Endodermal cell (in vitro differentiated cells): ENCODE data around the gene NAT8L. TPM values are rescaled to one million over a fixed set of nuclear protein-coding genes. Genes with fewer than 3 reads are reported as not detected.
A peak's percentile ranks its signal among the peaks of the same experiment; 100 is the strongest.

ENCODE experiments used
- DNase-seq: peaks from one replicate; pipeline ENCODE4 v3.0.0-alpha.2; 2017
- H3K27ac ChIP-seq: 2 replicates; pipeline ENCODE4 v1.5.1; 2013; ENCODE audit warnings: mild to moderate bottlenecking, low read depth, low read length, moderate library complexity
- H3K27me3 ChIP-seq: 2 replicates; pipeline ENCODE4 v1.6.1; 2013; ENCODE audit warnings: mild to moderate bottlenecking, low read length, moderate library complexity; ENCODE audit not compliant: insufficient read depth, control insufficient read depth, poor library complexity, severe bottlenecking
- H3K36me3 ChIP-seq: 2 replicates; pipeline ENCODE4 v1.7.0; 2013; ENCODE audit warnings: mild to moderate bottlenecking, low read length, moderate library complexity; ENCODE audit not compliant: control insufficient read depth, insufficient read depth
- H3K4me1 ChIP-seq: one replicate; pipeline ENCODE4 v1.7.0; 2013; ENCODE audit warnings: low read length; ENCODE audit not compliant: control insufficient read depth, insufficient read depth
- H3K4me3 ChIP-seq: 2 replicates; pipeline ENCODE4 v1.5.1; 2013; ENCODE audit warnings: mild to moderate bottlenecking, low read length, moderate library complexity
- H3K9ac ChIP-seq: 2 replicates; pipeline ENCODE4 v1.6.1; 2013; ENCODE audit warnings: mild to moderate bottlenecking, low read length, moderate library complexity; ENCODE audit not compliant: poor library complexity, severe bottlenecking; ENCODE audit errors: extremely low read depth
- H3K9me3 ChIP-seq: 2 replicates; pipeline ENCODE4 v1.6.1; 2013; ENCODE audit warnings: mild to moderate bottlenecking, low read length, moderate library complexity; ENCODE audit not compliant: control insufficient read depth
- H3K27ac Mint-ChIP-seq: 2 replicates; pipeline ENCODE4 v1.8.0; 2020; ENCODE audit warnings: mixed read lengths
- H3K27me3 Mint-ChIP-seq: 2 replicates; pipeline ENCODE4 v1.8.0; 2021; ENCODE audit warnings: mild to moderate bottlenecking, mixed read lengths; ENCODE audit not compliant: insufficient read depth
- H3K36me3 Mint-ChIP-seq: 2 replicates; pipeline ENCODE4 v1.8.0; 2020; ENCODE audit warnings: low read depth, mixed read lengths
- H3K4me1 Mint-ChIP-seq: 2 replicates; pipeline ENCODE4 v1.8.0; 2020; ENCODE audit warnings: mixed read lengths
- H3K4me3 Mint-ChIP-seq: 2 replicates; pipeline ENCODE4 v1.8.0; 2020; ENCODE audit warnings: mild to moderate bottlenecking, moderate library complexity, mixed read lengths
- H3K9me3 Mint-ChIP-seq: 2 replicates; pipeline ENCODE4 v1.8.0; 2020; ENCODE audit warnings: mild to moderate bottlenecking, mixed read lengths
- WGBS, 2 experiments: methylation state at CpG; one replicate each; pipeline versions ENCODE4 v1.1.5 to v1.1.7; 2013; ENCODE audit warnings: missing lambda C conversion rate in 2 of 2, mixed read lengths in 1 of 2; ENCODE audit not compliant: insufficient coverage in 1 of 2, insufficient read length in 1 of 2; 5-methylcytosine and 5-hydroxymethylcytosine counted together
- total RNA-seq, 2 donors: library from RNA; stranded (reverse); fragmentation: NEBNext Ultra II Directional in 1 of 2; extraction: Animal tissue kit (Norgen Biotek cat#: 25700) in 1 of 2; gene quantifications; 2 replicates in 1 of 2; 3 replicates in 1 of 2; pipeline ENCODE4 v1.2.1, GENCODE V29; 2021
- TF ChIP-seq, protein P1 (sequence below): fragments of 200-600 bp; sonication (generic); conservative IDR thresholded peaks from 2 replicates; pipeline ENCODE4 v1.5.0; 2021; ENCODE audit warnings: antibody characterized with exemption, mild to moderate bottlenecking

The NAT8L gene
- total RNA-seq, 2 donors from 2014 or later: 5.0 to 6.4 TPM

DNA sequence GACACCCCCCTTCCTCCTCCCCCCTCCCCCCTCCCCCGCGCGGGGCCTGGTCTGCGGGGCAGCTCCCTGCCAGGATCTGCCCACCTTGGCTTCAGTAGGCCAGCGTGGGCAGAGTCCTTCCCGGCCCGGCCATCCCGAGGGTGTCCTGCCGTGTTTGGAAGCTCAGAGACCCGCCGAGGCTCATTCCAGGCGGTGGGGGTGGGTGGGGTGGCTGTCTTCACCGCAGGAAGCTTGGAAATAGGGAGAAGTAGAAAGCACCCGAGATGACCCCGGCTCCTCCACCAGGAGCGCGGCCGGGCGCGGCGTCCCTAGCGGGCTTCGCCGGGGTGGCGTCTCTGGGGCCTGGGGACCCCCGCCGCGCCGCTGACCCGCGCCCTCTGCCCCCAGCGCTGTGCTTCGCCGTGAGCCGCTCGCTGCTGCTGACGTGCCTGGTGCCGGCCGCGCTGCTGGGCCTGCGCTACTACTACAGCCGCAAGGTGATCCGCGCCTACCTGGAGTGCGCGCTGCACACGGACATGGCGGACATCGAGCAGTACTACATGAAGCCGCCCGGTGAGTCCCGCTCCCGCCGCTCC, 1.6 kb downstream of the NAT8L start:
- Mint-ChIP-seq H3K4me3 (peak overlapping the region; percentile 39), H3K27me3 (peaks cover 44% of the 10 kb centered on the region), H3K36me3 (no peaks in the 10 kb centered on the region), H3K9me3 (no peaks in the 10 kb centered on the region), H3K27ac (no peak overlapping the region), H3K4me1 (no peaks in the 10 kb centered on the region)
- TF ChIP-seq, protein P1, sequence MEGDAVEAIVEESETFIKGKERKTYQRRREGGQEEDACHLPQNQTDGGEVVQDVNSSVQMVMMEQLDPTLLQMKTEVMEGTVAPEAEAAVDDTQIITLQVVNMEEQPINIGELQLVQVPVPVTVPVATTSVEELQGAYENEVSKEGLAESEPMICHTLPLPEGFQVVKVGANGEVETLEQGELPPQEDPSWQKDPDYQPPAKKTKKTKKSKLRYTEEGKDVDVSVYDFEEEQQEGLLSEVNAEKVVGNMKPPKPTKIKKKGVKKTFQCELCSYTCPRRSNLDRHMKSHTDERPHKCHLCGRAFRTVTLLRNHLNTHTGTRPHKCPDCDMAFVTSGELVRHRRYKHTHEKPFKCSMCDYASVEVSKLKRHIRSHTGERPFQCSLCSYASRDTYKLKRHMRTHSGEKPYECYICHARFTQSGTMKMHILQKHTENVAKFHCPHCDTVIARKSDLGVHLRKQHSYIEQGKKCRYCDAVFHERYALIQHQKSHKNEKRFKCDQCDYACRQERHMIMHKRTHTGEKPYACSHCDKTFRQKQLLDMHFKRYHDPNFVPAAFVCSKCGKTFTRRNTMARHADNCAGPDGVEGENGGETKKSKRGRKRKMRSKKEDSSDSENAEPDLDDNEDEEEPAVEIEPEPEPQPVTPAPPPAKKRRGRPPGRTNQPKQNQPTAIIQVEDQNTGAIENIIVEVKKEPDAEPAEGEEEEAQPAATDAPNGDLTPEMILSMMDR: peak; percentile 62
- Histone ChIP-seq H3K4me3 (no peak overlapping the region), H3K36me3 (no peaks in the 10 kb centered on the region), H3K27ac (no peak overlapping the region), H3K4me1 (no peaks in the 10 kb centered on the region), H3K27me3 (peaks cover 55% of the 10 kb centered on the region), H3K9me3 (no peaks in the 10 kb centered on the region), H3K9ac (no peak overlapping the region)
- peak; percentile 87 for DNase-seq
- 11 to 14% methylated on average over 29 to 51 of the region's 54 CpGs for WGBS, 2 experiments

DNA sequence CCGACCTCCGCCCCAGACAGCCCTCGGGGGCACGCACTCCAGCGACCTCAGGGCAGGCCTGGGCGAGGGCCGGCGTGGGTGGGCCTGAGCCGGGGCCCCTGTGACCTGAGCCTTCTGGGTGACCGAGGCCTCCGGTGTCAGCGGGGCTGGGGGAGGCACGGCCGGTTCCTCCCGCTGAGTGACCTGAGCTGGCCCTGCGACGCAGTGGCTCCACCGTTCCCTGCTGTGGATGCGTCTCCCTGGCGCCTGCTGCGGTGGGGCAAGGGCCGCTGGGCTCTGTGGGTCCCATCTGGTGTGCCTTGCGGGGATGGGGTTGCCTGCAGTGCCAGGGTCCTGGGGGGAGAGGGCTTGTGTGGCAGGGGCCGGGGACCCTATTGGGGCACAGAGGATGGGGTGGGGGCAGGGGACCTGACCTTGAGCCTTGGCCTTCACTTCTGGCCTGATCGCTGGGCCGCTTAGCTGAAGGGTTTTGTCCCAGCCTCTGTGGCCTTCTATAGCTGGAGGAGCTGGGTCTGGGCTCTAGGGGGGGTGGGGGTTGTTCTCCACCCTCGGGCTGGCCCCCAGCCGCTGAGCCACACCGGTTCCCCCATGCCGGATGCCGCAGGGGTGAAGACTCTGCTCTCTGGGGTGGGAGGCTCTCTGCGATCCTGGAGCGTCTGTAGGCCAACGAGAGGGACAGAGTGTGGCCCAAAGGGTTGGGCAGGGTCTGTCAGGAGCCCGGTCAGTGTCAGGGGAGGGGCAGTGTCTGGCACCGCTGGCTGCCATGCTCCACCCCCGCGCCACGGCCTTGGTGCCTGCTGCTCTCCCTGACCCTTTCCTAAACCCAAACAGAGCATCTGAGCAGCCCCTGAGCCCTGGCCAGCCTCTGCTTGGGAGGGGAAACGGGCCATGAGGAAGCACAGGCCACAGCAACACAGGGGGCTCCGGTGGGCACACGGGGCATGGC, 2.3 kb downstream of the NAT8L start:
- Histone ChIP-seq H3K4me3 (no peak overlapping the region), H3K27me3 (peaks cover 48% of the 10 kb centered on the region), H3K9me3 (no peaks in the 10 kb centered on the region), H3K27ac (no peak overlapping the region), H3K9ac (no peak overlapping the region), H3K4me1 (no peaks in the 10 kb centered on the region), H3K36me3 (no peaks in the 10 kb centered on the region)
- Mint-ChIP-seq H3K27ac (no peak overlapping the region), H3K4me1 (no peaks in the 10 kb centered on the region), H3K9me3 (no peaks in the 10 kb centered on the region), H3K27me3 (peaks cover 36% of the 10 kb centered on the region), H3K4me3 (peak overlapping the region; percentile 39), H3K36me3 (no peaks in the 10 kb centered on the region)
- TF ChIP-seq, protein P1: no peak
- WGBS, 2 experiments: 69 to 74% methylated on average over 16 to 42 of the region's 42 CpGs
- no peak for DNase-seq

DNA sequence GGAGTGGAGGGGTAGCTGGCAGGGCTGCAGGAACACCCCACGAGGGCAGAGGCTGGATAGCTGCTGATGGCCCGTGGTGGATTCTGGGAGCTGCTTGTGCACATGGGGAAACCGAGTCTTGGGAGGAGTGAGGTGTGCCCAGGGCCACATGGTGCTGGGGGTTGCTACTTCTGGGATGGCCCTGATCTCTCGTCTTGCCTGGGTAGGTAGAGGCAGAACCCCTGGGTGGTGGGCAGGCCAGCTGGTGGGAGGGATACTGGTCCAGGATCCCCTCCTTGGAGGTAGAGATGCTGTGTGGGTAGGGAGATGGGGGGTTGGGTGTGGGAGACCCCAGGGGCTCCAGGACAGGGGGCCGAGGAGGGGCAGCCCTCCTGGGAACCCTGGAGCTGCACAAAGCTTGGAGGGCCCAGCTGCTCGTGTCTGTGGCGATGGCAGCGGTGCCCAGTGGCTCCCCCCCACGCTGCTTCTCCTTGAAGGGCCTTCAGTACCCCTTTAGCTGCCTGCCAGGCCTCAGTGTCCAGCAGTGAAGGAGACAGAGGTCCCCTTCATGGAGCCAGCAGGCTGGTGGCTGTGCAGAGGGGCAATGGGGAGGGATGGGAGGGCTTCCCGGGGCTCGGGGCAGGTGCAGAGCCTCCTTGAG, 3.2 kb downstream of the NAT8L start:
- Histone ChIP-seq H3K4me1 (no peaks in the 10 kb centered on the region), H3K9ac (no peak overlapping the region), H3K9me3 (no peaks in the 10 kb centered on the region), H3K27ac (no peak overlapping the region), H3K27me3 (peaks cover 39% of the 10 kb centered on the region), H3K36me3 (no peaks in the 10 kb centered on the region), H3K4me3 (no peak overlapping the region)
- no peaks in the 10 kb centered on the region for H3K4me1 Mint-ChIP-seq
- no peak overlapping the region for H3K27ac Mint-ChIP-seq
- WGBS, 2 experiments: 92 to 95% methylated on average over 4 to 11 of the region's 11 CpGs
- no peaks in the 10 kb centered on the region for H3K9me3 Mint-ChIP-seq
- TF ChIP-seq, protein P1: no peak
- H3K4me3 Mint-ChIP-seq: no peak overlapping the region
- no peaks in the 10 kb centered on the region for H3K36me3 Mint-ChIP-seq
- DNase-seq: no peak
- peaks cover 28% of the 10 kb centered on the region for H3K27me3 Mint-ChIP-seq
